Measurements from ENCODE around the gene HNF1B.

The HNF1B gene

GRCh38 chr17:37676115-37676925 lies 68.5 kb downstream of the HNF1B start:
- Histone ChIP-seq H3K9me3 (ENCODE audit: control insufficient read depth, low read length) (no peaks in the 10 kb centered on the region), H3K4me3 (ENCODE audit: insufficient read depth, low read depth, low read length) (no peak overlapping the region), H3K27ac (ENCODE audit: insufficient read depth, low read depth, low read length, poor library complexity, severe bottlenecking) (peak overlapping the region; percentile 50), H3K36me3 (ENCODE audit: control insufficient read depth, insufficient read depth, low read length) (no peaks in the 10 kb centered on the region), H3K27me3 (ENCODE audit: control insufficient read depth, insufficient read depth, low read length, poor library complexity, severe bottlenecking) (no peaks in the 10 kb centered on the region), H3K4me1 (ENCODE audit: control insufficient read depth, insufficient read depth, low read length) (no peaks in the 10 kb centered on the region)
- WGBS, 2 experiments = 80 to 83% methylated on average over 7 of the region's 7 CpGs

- WGBS, 2 experiments = 86 to 90% methylated on average over 1 of the region's 1 CpG
- H3K36me3 ChIP-seq (ENCODE audit: control insufficient read depth, insufficient read depth, low read length) = no peaks in the 10 kb centered on the region
These were observed 70.3 kb downstream of the HNF1B start for GRCh38 chr17:37674511-37674910.

GRCh38 chr17:37673386-37673785 lies 71.5 kb downstream of the HNF1B start:
- no peaks in the 10 kb centered on the region for H3K9me3 ChIP-seq (ENCODE audit: control insufficient read depth, low read length)
- no peaks in the 10 kb centered on the region for H3K36me3 ChIP-seq (ENCODE audit: control insufficient read depth, insufficient read depth, low read length)
- no peaks in the 10 kb centered on the region for H3K4me1 ChIP-seq (ENCODE audit: control insufficient read depth, insufficient read depth, low read length)
- WGBS, 2 experiments = 94 to 98% methylated on average over 2 of the region's 2 CpGs
- no peaks in the 10 kb centered on the region for H3K27me3 ChIP-seq (ENCODE audit: control insufficient read depth, insufficient read depth, low read length, poor library complexity, severe bottlenecking)
- H3K4me3 ChIP-seq (ENCODE audit: insufficient read depth, low read depth, low read length) = no peak overlapping the region
- no peak overlapping the region for H3K27ac ChIP-seq (ENCODE audit: insufficient read depth, low read depth, low read length, poor library complexity, severe bottlenecking)

More at GRCh38 chr17:37674511-37674910, 70.3 kb downstream of the HNF1B start:
- Histone ChIP-seq H3K4me1 (ENCODE audit: control insufficient read depth, insufficient read depth, low read length) (no peaks in the 10 kb centered on the region), H3K27me3 (ENCODE audit: control insufficient read depth, insufficient read depth, low read length, poor library complexity, severe bottlenecking) (no peaks in the 10 kb centered on the region), H3K27ac (ENCODE audit: insufficient read depth, low read depth, low read length, poor library complexity, severe bottlenecking) (no peak overlapping the region), H3K4me3 (ENCODE audit: insufficient read depth, low read depth, low read length) (no peak overlapping the region), H3K9me3 (ENCODE audit: control insufficient read depth, low read length) (no peaks in the 10 kb centered on the region)

GRCh38 chr17:37672548-37673078 lies 72.2 kb downstream of the HNF1B start:
- H3K4me1 ChIP-seq (ENCODE audit: control insufficient read depth, insufficient read depth, low read length) = no peaks in the 10 kb centered on the region
- no peaks in the 10 kb centered on the region for H3K9me3 ChIP-seq (ENCODE audit: control insufficient read depth, low read length)
- no peak overlapping the region for H3K4me3 ChIP-seq (ENCODE audit: insufficient read depth, low read depth, low read length)
- H3K27ac ChIP-seq (ENCODE audit: insufficient read depth, low read depth, low read length, poor library complexity, severe bottlenecking) = no peak overlapping the region
- WGBS, 2 experiments = 77 to 89% methylated on average over 3 of the region's 3 CpGs
- no peaks in the 10 kb centered on the region for H3K36me3 ChIP-seq (ENCODE audit: control insufficient read depth, insufficient read depth, low read length)
- peaks cover 4% of the 10 kb centered on the region for H3K27me3 ChIP-seq (ENCODE audit: control insufficient read depth, insufficient read depth, low read length, poor library complexity, severe bottlenecking)

GRCh38 chr17:37671824-37672547 lies 72.9 kb downstream of the HNF1B start:
- Histone ChIP-seq H3K27me3 (ENCODE audit: control insufficient read depth, insufficient read depth, low read length, poor library complexity, severe bottlenecking) (peaks cover 4% of the 10 kb centered on the region), H3K4me3 (ENCODE audit: insufficient read depth, low read depth, low read length) (no peak overlapping the region), H3K36me3 (ENCODE audit: control insufficient read depth, insufficient read depth, low read length) (no peaks in the 10 kb centered on the region), H3K27ac (ENCODE audit: insufficient read depth, low read depth, low read length, poor library complexity, severe bottlenecking) (no peak overlapping the region), H3K4me1 (ENCODE audit: control insufficient read depth, insufficient read depth, low read length) (no peaks in the 10 kb centered on the region), H3K9me3 (ENCODE audit: control insufficient read depth, low read length) (no peaks in the 10 kb centered on the region)
- WGBS, 2 experiments = 94 to 96% methylated on average over 2 of the region's 2 CpGs

- no peaks in the 10 kb centered on the region for H3K4me1 ChIP-seq (ENCODE audit: control insufficient read depth, insufficient read depth, low read length)
- no peak overlapping the region for H3K4me3 ChIP-seq (ENCODE audit: insufficient read depth, low read depth, low read length)
- no peaks in the 10 kb centered on the region for H3K36me3 ChIP-seq (ENCODE audit: control insufficient read depth, insufficient read depth, low read length)
- no peaks in the 10 kb centered on the region for H3K9me3 ChIP-seq (ENCODE audit: control insufficient read depth, low read length)
- 91 to 95% methylated on average over 9 of the region's 9 CpGs for WGBS, 2 experiments
- no peak overlapping the region for H3K27ac ChIP-seq (ENCODE audit: insufficient read depth, low read depth, low read length, poor library complexity, severe bottlenecking)
- peaks cover 9% of the 10 kb centered on the region for H3K27me3 ChIP-seq (ENCODE audit: control insufficient read depth, insufficient read depth, low read length, poor library complexity, severe bottlenecking)
These were observed 73.6 kb downstream of the HNF1B start for GRCh38 chr17:37671028-37671823.

GRCh38 chr17:37667039-37667438 lies 77.8 kb downstream of the HNF1B start:
- Histone ChIP-seq H3K36me3 (ENCODE audit: control insufficient read depth, insufficient read depth, low read length) (no peaks in the 10 kb centered on the region), H3K27me3 (ENCODE audit: control insufficient read depth, insufficient read depth, low read length, poor library complexity, severe bottlenecking) (peaks cover 43% of the 10 kb centered on the region)
- 100% methylated on average over 1 of the region's 1 CpG for WGBS, 2 experiments

GRCh38 chr17:37664214-37664613 lies 80.6 kb downstream of the HNF1B start:
- Histone ChIP-seq H3K27me3 (ENCODE audit: control insufficient read depth, insufficient read depth, low read length, poor library complexity, severe bottlenecking) (peaks cover 68% of the 10 kb centered on the region), H3K4me1 (ENCODE audit: control insufficient read depth, insufficient read depth, low read length) (peaks cover 7% of the 10 kb centered on the region), H3K9me3 (ENCODE audit: control insufficient read depth, low read length) (no peaks in the 10 kb centered on the region), H3K27ac (ENCODE audit: insufficient read depth, low read depth, low read length, poor library complexity, severe bottlenecking) (no peak overlapping the region), H3K4me3 (ENCODE audit: insufficient read depth, low read depth, low read length) (no peak overlapping the region), H3K36me3 (ENCODE audit: control insufficient read depth, insufficient read depth, low read length) (no peaks in the 10 kb centered on the region)
- 86 to 88% methylated on average over 2 to 3 of the region's 3 CpGs for WGBS, 2 experiments

More at GRCh38 chr17:37667039-37667438, 77.8 kb downstream of the HNF1B start:
- Histone ChIP-seq H3K4me3 (ENCODE audit: insufficient read depth, low read depth, low read length) (no peak overlapping the region), H3K27ac (ENCODE audit: insufficient read depth, low read depth, low read length, poor library complexity, severe bottlenecking) (no peak overlapping the region), H3K9me3 (ENCODE audit: control insufficient read depth, low read length) (no peaks in the 10 kb centered on the region), H3K4me1 (ENCODE audit: control insufficient read depth, insufficient read depth, low read length) (peaks cover 6% of the 10 kb centered on the region)

GRCh38 chr17:37662353-37662752 lies 82.5 kb downstream of the HNF1B start:
- peaks cover 72% of the 10 kb centered on the region for H3K27me3 ChIP-seq (ENCODE audit: control insufficient read depth, insufficient read depth, low read length, poor library complexity, severe bottlenecking)
- H3K27ac ChIP-seq (ENCODE audit: insufficient read depth, low read depth, low read length, poor library complexity, severe bottlenecking) = no peak overlapping the region
- H3K36me3 ChIP-seq (ENCODE audit: control insufficient read depth, insufficient read depth, low read length) = no peaks in the 10 kb centered on the region
- H3K9me3 ChIP-seq (ENCODE audit: control insufficient read depth, low read length) = no peaks in the 10 kb centered on the region
- WGBS, 2 experiments = 7 to 10% methylated on average over 4 of the region's 4 CpGs
- H3K4me3 ChIP-seq (ENCODE audit: insufficient read depth, low read depth, low read length) = no peak overlapping the region
- peaks cover 7% of the 10 kb centered on the region for H3K4me1 ChIP-seq (ENCODE audit: control insufficient read depth, insufficient read depth, low read length)

All from ectodermal cell (in vitro differentiated cells).